ENCODE measurements around the gene KATNAL2. TPM values are rescaled to one million over a fixed set of nuclear protein-coding genes. Genes with fewer than 3 reads are reported as not detected.
"Not testable (repeated sequence)": the region's sequence is repeated elsewhere in the genome, so short reads cannot be mapped to it uniquely, and the experiment has no call there.

KATNAL2 gene
- total RNA-seq, 1 donor from 2014 or later, result 2.6 TPM

DNA sequence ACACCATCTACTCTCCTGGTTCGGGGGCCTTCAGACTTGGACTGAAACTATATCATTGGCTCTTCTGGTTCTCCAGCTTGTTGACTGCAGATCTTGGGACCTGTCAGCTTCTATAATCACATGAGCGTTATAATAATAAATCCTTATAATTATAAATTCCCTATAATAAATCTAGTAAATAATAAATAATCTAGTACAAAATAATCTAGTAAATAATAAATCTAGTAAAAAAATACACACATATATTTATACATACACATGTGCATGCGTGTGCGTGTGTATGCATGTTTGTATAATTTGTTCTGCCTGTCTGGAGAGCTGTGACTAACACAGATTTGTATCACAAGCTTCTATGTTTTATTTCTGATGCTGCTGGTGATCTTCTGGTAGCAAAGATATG, 40.8 kb downstream of the KATNAL2 start:
- POLR2A ChIA-PET, result no interaction called here
- CTCF ChIA-PET, result no interaction called here

DNA sequence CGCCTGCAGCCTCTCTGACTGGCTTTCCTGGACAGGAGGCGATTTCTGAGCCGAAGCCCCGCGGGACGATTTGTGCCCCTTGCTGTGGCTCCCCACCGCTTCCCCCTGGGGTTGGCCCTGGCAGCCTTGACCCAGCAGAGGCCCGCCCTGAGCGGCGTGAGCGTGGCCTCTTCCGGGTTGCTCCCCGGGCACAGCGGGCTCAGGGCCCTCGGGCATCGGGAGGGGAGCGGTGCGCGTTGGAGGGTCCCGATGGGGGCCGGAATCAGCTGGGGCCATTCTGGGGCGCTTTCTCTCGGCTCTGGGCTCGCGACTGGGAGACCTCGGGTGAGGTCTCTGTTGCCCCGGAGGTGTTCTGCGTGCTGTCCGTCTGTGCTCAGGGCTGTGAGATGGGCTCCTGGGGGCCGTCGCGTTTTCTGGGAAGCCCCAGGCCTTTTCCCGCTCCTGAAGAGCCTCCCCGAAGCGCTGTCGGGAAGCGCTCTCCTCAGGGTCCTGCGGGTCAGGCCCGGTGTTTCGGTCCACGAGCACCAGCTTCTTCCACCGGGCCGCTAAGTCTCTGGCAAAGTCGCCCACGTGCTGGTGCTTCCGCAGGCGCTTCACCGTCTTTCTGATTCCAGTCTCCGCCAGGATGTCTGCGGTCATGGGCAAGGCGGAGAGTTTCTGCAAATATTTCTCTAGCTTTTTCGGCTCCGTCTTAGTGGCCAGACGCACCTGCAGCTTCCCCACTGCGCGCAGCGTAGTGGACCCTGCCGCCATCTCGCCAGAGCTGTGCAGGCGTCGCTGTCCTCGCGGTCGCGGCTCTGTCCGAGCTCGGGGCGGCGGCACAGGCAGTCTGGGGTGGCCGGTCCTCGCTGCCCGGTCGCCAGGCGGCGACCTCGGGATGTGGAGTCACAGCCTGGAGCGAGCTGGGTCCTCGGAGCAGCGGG, 46.5 kb downstream of the KATNAL2 start:
- H3K4me3 Mint-ChIP-seq; H3K36me3 Mint-ChIP-seq (ENCODE audit: low read depth); CTCF ChIA-PET; ATAC-seq (ENCODE audit: low read depth); H3K4me1 Mint-ChIP-seq; H3K27me3 Mint-ChIP-seq; DNase-seq; POLR2A ChIA-PET; H3K9me3 Mint-ChIP-seq; intact Hi-C loops (cut with micrococcal nuclease); H3K27ac Mint-ChIP-seq: not testable (repeated sequence)

More for the DNA sequence above, 40.8 kb downstream of the KATNAL2 start:
- DNase-seq (no peak), ATAC-seq (ENCODE audit: low read depth) (no peak)
- no peak overlapping the region for H3K4me3 Mint-ChIP-seq
- no peaks in the 10 kb centered on the region for H3K27me3 Mint-ChIP-seq
- H3K36me3 Mint-ChIP-seq (ENCODE audit: low read depth), result no peaks in the 10 kb centered on the region
- H3K9me3 Mint-ChIP-seq, result peaks cover 6% of the 10 kb centered on the region
- no peaks in the 10 kb centered on the region for H3K4me1 Mint-ChIP-seq
- intact Hi-C loops (cut with micrococcal nuclease), result no loop called here
- TF ChIP-seq, protein P1, sequence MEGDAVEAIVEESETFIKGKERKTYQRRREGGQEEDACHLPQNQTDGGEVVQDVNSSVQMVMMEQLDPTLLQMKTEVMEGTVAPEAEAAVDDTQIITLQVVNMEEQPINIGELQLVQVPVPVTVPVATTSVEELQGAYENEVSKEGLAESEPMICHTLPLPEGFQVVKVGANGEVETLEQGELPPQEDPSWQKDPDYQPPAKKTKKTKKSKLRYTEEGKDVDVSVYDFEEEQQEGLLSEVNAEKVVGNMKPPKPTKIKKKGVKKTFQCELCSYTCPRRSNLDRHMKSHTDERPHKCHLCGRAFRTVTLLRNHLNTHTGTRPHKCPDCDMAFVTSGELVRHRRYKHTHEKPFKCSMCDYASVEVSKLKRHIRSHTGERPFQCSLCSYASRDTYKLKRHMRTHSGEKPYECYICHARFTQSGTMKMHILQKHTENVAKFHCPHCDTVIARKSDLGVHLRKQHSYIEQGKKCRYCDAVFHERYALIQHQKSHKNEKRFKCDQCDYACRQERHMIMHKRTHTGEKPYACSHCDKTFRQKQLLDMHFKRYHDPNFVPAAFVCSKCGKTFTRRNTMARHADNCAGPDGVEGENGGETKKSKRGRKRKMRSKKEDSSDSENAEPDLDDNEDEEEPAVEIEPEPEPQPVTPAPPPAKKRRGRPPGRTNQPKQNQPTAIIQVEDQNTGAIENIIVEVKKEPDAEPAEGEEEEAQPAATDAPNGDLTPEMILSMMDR (IDR thresholded peaks at IDR 0.05), result no peak
- H3K27ac Mint-ChIP-seq, result no peak overlapping the region

DNA sequence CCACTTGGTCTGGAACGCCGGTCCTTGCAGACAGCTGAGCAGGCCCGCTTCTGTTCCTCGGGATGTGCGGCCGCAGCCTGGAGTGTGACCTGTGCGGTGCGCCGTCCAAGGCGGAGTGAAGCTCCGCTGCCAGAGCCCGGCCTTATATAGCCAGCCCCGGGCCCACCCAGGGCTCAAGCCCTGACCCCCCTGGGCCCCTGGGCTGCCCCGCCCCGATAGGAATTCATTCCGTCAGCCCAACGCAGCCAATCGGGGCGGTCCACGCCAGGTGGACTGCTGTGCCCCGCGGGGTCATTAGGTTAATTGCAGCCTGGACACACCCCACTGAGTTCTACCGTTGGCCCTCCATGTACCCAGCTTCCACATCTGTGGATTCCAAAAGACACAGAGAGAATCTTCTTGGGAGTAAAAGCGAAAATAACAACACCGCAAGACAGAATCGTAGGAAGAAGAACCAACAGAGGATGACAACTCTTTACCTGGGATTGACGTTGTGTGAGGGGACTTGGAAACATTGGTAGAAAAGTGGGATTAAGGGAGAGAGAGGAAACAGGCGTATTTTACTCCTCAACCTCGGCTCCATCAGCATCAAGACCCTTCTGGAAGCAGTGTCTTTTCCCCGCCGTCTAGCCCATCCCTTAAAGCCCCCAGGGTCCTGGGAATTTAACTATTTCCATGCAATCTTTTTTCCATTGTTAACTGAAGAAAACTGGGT, 47.3 kb downstream of the KATNAL2 start:
- H3K27ac Mint-ChIP-seq; H3K36me3 Mint-ChIP-seq (ENCODE audit: low read depth); H3K4me3 Mint-ChIP-seq; ATAC-seq (ENCODE audit: low read depth); CTCF ChIA-PET; POLR2A ChIA-PET; intact Hi-C loops (cut with micrococcal nuclease); H3K4me1 Mint-ChIP-seq; H3K27me3 Mint-ChIP-seq; H3K9me3 Mint-ChIP-seq; DNase-seq: not testable (repeated sequence)

DNA sequence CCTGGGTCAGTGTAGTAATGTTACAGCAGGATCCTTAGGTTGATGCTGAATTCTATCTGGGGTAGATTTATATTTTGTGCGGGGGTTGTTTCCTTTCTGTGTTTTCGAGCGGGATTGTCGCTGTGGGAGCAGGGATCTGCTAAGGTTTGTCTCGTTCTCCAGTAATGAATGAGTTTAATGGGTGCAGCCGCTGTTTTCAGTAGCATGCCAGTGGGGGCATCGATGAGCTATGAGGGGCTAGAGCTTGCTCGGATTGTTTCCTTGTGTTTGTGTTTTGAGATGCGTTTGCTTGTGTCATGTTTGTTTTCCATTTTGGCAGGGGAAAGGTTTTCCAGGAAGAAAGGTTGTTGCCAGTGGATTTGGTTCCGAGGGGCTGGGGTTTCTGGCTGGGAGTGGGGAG, 48.9 kb downstream of the KATNAL2 start:
- ATAC-seq (ENCODE audit: low read depth); DNase-seq; intact Hi-C loops (cut with micrococcal nuclease); H3K4me1 Mint-ChIP-seq; H3K27me3 Mint-ChIP-seq; H3K27ac Mint-ChIP-seq; POLR2A ChIA-PET; CTCF ChIA-PET; H3K4me3 Mint-ChIP-seq; H3K9me3 Mint-ChIP-seq; H3K36me3 Mint-ChIP-seq (ENCODE audit: low read depth): not testable (repeated sequence)

DNA sequence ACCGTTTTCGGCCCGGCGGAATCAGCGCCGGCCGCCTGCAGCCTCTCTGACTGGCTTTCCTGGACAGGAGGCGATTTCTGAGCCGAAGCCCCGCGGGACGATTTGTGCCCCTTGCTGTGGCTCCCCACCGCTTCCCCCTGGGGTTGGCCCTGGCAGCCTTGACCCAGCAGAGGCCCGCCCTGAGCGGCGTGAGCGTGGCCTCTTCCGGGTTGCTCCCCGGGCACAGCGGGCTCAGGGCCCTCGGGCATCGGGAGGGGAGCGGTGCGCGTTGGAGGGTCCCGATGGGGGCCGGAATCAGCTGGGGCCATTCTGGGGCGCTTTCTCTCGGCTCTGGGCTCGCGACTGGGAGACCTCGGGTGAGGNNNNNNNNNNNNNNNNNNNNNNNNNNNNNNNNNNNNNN, 52.1 kb downstream of the KATNAL2 start:
- H3K4me3 Mint-ChIP-seq; ATAC-seq (ENCODE audit: low read depth); intact Hi-C loops (cut with micrococcal nuclease); H3K27ac Mint-ChIP-seq; H3K4me1 Mint-ChIP-seq; H3K27me3 Mint-ChIP-seq; DNase-seq; CTCF ChIA-PET; H3K9me3 Mint-ChIP-seq; POLR2A ChIA-PET; H3K36me3 Mint-ChIP-seq (ENCODE audit: low read depth): not testable (repeated sequence)

DNA sequence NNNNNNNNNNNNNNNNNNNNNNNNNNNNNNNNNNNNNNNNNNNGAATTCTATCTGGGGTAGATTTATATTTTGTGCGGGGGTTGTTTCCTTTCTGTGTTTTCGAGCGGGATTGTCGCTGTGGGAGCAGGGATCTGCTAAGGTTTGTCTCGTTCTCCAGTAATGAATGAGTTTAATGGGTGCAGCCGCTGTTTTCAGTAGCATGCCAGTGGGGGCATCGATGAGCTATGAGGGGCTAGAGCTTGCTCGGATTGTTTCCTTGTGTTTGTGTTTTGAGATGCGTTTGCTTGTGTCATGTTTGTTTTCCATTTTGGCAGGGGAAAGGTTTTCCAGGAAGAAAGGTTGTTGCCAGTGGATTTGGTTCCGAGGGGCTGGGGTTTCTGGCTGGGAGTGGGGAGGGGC, 102.5 kb downstream of the KATNAL2 start:
- ATAC-seq (ENCODE audit: low read depth); H3K9me3 Mint-ChIP-seq; DNase-seq; H3K4me1 Mint-ChIP-seq; H3K27ac Mint-ChIP-seq; H3K36me3 Mint-ChIP-seq (ENCODE audit: low read depth); POLR2A ChIA-PET; intact Hi-C loops (cut with micrococcal nuclease); H3K4me3 Mint-ChIP-seq; H3K27me3 Mint-ChIP-seq; CTCF ChIA-PET: not testable (repeated sequence)

DNA sequence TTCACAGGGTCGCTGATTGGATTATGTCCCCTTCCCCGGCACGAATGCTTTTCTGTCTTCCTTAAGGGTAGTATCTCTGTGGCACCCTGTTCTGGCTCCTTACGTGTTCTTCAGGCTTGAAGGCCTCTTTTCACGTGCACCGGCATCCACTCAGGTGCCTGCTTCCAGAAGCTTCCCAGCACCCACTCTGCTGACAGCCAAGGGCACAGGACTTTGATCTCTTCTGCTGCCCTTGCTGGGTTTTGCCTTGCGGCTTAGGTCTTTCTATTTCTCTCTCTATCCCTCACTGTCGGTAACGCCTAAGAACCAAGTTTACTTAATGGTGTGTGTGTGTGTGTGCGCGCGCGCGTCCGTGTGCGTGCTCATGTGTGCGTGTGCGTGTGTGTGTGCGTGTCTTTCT, 103.4 kb downstream of the KATNAL2 start:
- DNase-seq; intact Hi-C loops (cut with micrococcal nuclease); H3K9me3 Mint-ChIP-seq; CTCF ChIA-PET; H3K4me3 Mint-ChIP-seq; H3K27me3 Mint-ChIP-seq; ATAC-seq (ENCODE audit: low read depth); H3K27ac Mint-ChIP-seq; H3K4me1 Mint-ChIP-seq; H3K36me3 Mint-ChIP-seq (ENCODE audit: low read depth); POLR2A ChIA-PET: not testable (repeated sequence)

DNA sequence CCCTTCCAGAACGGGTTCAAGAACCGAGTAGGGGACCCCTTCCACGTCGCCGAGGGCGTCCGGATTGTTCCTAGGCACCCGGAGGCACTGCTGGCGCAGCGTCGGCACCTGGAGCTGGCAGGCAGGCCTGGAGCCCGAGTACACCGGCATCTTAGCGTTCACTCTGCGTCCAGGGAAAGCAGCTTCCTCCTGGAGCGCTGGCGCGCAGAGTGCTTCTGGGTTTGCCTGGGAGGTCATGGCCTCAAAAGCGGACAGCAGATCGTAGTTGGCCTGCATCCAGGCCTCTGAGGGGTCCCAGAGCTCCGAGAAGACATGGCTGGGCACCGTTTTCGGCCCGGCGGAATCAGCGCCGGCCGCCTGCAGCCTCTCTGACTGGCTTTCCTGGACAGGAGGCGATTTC, 105.4 kb downstream of the KATNAL2 start:
- H3K27me3 Mint-ChIP-seq; H3K9me3 Mint-ChIP-seq; H3K4me1 Mint-ChIP-seq; POLR2A ChIA-PET; DNase-seq; H3K27ac Mint-ChIP-seq; ATAC-seq (ENCODE audit: low read depth); intact Hi-C loops (cut with micrococcal nuclease); H3K4me3 Mint-ChIP-seq; H3K36me3 Mint-ChIP-seq (ENCODE audit: low read depth); CTCF ChIA-PET: not testable (repeated sequence)

DNA sequence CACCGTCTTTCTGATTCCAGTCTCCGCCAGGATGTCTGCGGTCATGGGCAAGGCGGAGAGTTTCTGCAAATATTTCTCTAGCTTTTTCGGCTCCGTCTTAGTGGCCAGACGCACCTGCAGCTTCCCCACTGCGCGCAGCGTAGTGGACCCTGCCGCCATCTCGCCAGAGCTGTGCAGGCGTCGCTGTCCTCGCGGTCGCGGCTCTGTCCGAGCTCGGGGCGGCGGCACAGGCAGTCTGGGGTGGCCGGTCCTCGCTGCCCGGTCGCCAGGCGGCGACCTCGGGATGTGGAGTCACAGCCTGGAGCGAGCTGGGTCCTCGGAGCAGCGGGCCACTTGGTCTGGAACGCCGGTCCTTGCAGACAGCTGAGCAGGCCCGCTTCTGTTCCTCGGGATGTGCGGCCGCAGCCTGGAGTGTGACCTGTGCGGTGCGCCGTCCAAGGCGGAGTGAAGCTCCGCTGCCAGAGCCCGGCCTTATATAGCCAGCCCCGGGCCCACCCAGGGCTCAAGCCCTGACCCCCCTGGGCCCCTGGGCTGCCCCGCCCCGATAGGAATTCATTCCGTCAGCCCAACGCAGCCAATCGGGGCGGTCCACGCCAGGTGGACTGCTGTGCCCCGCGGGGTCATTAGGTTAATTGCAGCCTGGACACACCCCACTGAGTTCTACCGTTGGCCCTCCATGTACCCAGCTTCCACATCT, 106.5 kb downstream of the KATNAL2 start:
- H3K9me3 Mint-ChIP-seq; ATAC-seq (ENCODE audit: low read depth); H3K36me3 Mint-ChIP-seq (ENCODE audit: low read depth); H3K4me1 Mint-ChIP-seq; intact Hi-C loops (cut with micrococcal nuclease); H3K27ac Mint-ChIP-seq; DNase-seq; CTCF ChIA-PET; POLR2A ChIA-PET; H3K4me3 Mint-ChIP-seq; H3K27me3 Mint-ChIP-seq: not testable (repeated sequence)

DNA sequence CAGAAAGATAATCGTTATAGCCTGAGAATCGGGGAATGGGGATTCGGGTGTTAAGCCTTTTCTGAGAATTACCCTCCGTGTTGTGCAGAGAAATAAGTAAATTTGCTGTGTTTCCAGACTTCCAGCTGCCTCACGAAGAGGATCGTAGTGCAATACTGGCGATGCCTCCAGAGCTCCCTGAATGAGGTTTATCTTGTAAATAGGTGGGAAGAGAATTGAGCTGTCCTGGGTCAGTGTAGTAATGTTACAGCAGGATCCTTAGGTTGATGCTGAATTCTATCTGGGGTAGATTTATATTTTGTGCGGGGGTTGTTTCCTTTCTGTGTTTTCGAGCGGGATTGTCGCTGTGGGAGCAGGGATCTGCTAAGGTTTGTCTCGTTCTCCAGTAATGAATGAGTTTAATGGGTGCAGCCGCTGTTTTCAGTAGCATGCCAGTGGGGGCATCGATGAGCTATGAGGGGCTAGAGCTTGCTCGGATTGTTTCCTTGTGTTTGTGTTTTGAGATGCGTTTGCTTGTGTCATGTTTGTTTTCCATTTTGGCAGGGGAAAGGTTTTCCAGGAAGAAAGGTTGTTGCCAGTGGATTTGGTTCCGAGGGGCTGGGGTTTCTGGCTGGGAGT, 108.3 kb downstream of the KATNAL2 start:
- H3K4me1 Mint-ChIP-seq; ATAC-seq (ENCODE audit: low read depth); DNase-seq; H3K27me3 Mint-ChIP-seq; intact Hi-C loops (cut with micrococcal nuclease); H3K36me3 Mint-ChIP-seq (ENCODE audit: low read depth); H3K9me3 Mint-ChIP-seq; POLR2A ChIA-PET; CTCF ChIA-PET; H3K4me3 Mint-ChIP-seq; H3K27ac Mint-ChIP-seq: not testable (repeated sequence)

DNA sequence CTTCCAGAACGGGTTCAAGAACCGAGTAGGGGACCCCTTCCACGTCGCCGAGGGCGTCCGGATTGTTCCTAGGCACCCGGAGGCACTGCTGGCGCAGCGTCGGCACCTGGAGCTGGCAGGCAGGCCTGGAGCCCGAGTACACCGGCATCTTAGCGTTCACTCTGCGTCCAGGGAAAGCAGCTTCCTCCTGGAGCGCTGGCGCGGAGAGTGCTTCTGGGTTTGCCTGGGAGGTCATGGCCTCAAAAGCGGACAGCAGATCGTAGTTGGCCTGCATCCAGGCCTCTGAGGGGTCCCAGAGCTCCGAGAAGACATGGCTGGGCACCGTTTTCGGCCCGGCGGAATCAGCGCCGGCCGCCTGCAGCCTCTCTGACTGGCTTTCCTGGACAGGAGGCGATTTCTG, 111.3 kb downstream of the KATNAL2 start:
- H3K4me3 Mint-ChIP-seq; ATAC-seq (ENCODE audit: low read depth); DNase-seq; POLR2A ChIA-PET; CTCF ChIA-PET; H3K9me3 Mint-ChIP-seq; intact Hi-C loops (cut with micrococcal nuclease); H3K27ac Mint-ChIP-seq; H3K36me3 Mint-ChIP-seq (ENCODE audit: low read depth); H3K4me1 Mint-ChIP-seq; H3K27me3 Mint-ChIP-seq: not testable (repeated sequence)
